Measurements from ENCODE around the gene PTPN20. TPM values are rescaled to one million over a fixed set of nuclear protein-coding genes. Genes with fewer than 3 reads are reported as not detected.
A peak's percentile ranks its signal among the peaks of the same experiment; 100 is the strongest.
"Not testable (repeated sequence)": the region's sequence is repeated elsewhere in the genome, so short reads cannot be mapped to it uniquely, and the experiment has no call there.

PTPN20 gene
- total RNA-seq, 1 experiment from 2014 or later = 13.6 TPM

GRCh38 chr10:46941091-46941490, 29.9 kb downstream of the PTPN20 start:
- not testable (repeated sequence) for DNase-seq (ENCODE audit: low read depth)

GRCh38 chr10:46948687-46949518, 37.7 kb downstream of the PTPN20 start:
- DNase-seq (ENCODE audit: low read depth); in situ Hi-C loops (cut with HindIII; ENCODE audit: low pct_unique_long_range_greater_than_20kb, low sequenced_read_pairs): not testable (repeated sequence)

More at GRCh38 chr10:46941091-46941490, 29.9 kb downstream of the PTPN20 start:
- in situ Hi-C loops (cut with HindIII; ENCODE audit: low pct_unique_long_range_greater_than_20kb, low sequenced_read_pairs) = not testable (repeated sequence)

GRCh38 chr10:46952540-46952939, 41.3 kb downstream of the PTPN20 start:
- in situ Hi-C loops (cut with HindIII; ENCODE audit: low pct_unique_long_range_greater_than_20kb, low sequenced_read_pairs); DNase-seq (ENCODE audit: low read depth): not testable (repeated sequence)

GRCh38 chr10:46960742-46961141, 49.5 kb downstream of the PTPN20 start:
- DNase-seq (ENCODE audit: low read depth); in situ Hi-C loops (cut with HindIII; ENCODE audit: low pct_unique_long_range_greater_than_20kb, low sequenced_read_pairs): not testable (repeated sequence)

GRCh38 chr10:46963356-46963755, 52.1 kb downstream of the PTPN20 start:
- DNase-seq (ENCODE audit: low read depth); in situ Hi-C loops (cut with HindIII; ENCODE audit: low pct_unique_long_range_greater_than_20kb, low sequenced_read_pairs): not testable (repeated sequence)

- DNase-seq (ENCODE audit: low read depth); in situ Hi-C loops (cut with HindIII; ENCODE audit: low pct_unique_long_range_greater_than_20kb, low sequenced_read_pairs): not testable (repeated sequence)
Observed at GRCh38 chr10:46967013-46967412, 55.8 kb downstream of the PTPN20 start.

GRCh38 chr10:46980223-46980622, 69.0 kb downstream of the PTPN20 start:
- in situ Hi-C loops (cut with HindIII; ENCODE audit: low pct_unique_long_range_greater_than_20kb, low sequenced_read_pairs); DNase-seq (ENCODE audit: low read depth): not testable (repeated sequence)

- in situ Hi-C loops (cut with HindIII; ENCODE audit: low pct_unique_long_range_greater_than_20kb, low sequenced_read_pairs); DNase-seq (ENCODE audit: low read depth): not testable (repeated sequence)
Observed at GRCh38 chr10:46987233-46987924, 76.2 kb downstream of the PTPN20 start.

- DNase-seq (ENCODE audit: low read depth) = peak; percentile 34
- in situ Hi-C loops (cut with HindIII; ENCODE audit: low pct_unique_long_range_greater_than_20kb, low sequenced_read_pairs) = no loop called here
Observed at GRCh38 chr10:46992803-46993561, 81.8 kb downstream of the PTPN20 start.

GRCh38 chr10:46995234-46995633, 84.0 kb downstream of the PTPN20 start:
- in situ Hi-C loops (cut with HindIII; ENCODE audit: low pct_unique_long_range_greater_than_20kb, low sequenced_read_pairs) = no loop called here

GRCh38 chr10:46998192-46998591, 87.0 kb downstream of the PTPN20 start:
- in situ Hi-C loops (cut with HindIII; ENCODE audit: low pct_unique_long_range_greater_than_20kb, low sequenced_read_pairs) = no loop called here
- DNase-seq (ENCODE audit: low read depth) = no peak

More at GRCh38 chr10:46995234-46995633, 84.0 kb downstream of the PTPN20 start:
- no peak for DNase-seq (ENCODE audit: low read depth)

- DNase-seq (ENCODE audit: low read depth) = no peak
- in situ Hi-C loops (cut with HindIII; ENCODE audit: low pct_unique_long_range_greater_than_20kb, low sequenced_read_pairs) = no loop called here
Observed at GRCh38 chr10:46998595-46998994, 87.4 kb downstream of the PTPN20 start.

GRCh38 chr10:46999217-46999616, 88.0 kb downstream of the PTPN20 start:
- no peak for DNase-seq (ENCODE audit: low read depth)
- in situ Hi-C loops (cut with HindIII; ENCODE audit: low pct_unique_long_range_greater_than_20kb, low sequenced_read_pairs) = no loop called here

- peak; percentile 73 for DNase-seq (ENCODE audit: low read depth)
- in situ Hi-C loops (cut with HindIII; ENCODE audit: low pct_unique_long_range_greater_than_20kb, low sequenced_read_pairs) = no loop called here
Observed at GRCh38 chr10:47008769-47009168, 97.5 kb downstream of the PTPN20 start.

GRCh38 chr10:47009215-47009838, 98.1 kb downstream of the PTPN20 start:
- no peak for DNase-seq (ENCODE audit: low read depth)
- in situ Hi-C loops (cut with HindIII; ENCODE audit: low pct_unique_long_range_greater_than_20kb, low sequenced_read_pairs) = no loop called here

GRCh38 chr10:47010036-47010435, 98.8 kb downstream of the PTPN20 start:
- DNase-seq (ENCODE audit: low read depth) = no peak
- in situ Hi-C loops (cut with HindIII; ENCODE audit: low pct_unique_long_range_greater_than_20kb, low sequenced_read_pairs) = no loop called here

- DNase-seq (ENCODE audit: low read depth) = no peak
- in situ Hi-C loops (cut with HindIII; ENCODE audit: low pct_unique_long_range_greater_than_20kb, low sequenced_read_pairs) = no loop called here
Observed at GRCh38 chr10:47012214-47012613, 101.0 kb downstream of the PTPN20 start.

GRCh38 chr10:47013507-47014154, 102.4 kb downstream of the PTPN20 start:
- in situ Hi-C loops (cut with HindIII; ENCODE audit: low pct_unique_long_range_greater_than_20kb, low sequenced_read_pairs) = no loop called here
- no peak for DNase-seq (ENCODE audit: low read depth)

Data from Caki2 (cell line).